Vagina (tissue), 2 donors: ENCODE results near the gene EPB41L2.

Source experiments
- POLR2A ChIP-seq, 2 donors: fragments of 450-650 bp; IDR thresholded peaks; one replicate each; pipeline ENCODE4 v1.6.1; 2017; ENCODE audit warnings: antibody characterized with exemption in 2 of 2, mild to moderate bottlenecking in 2 of 2, moderate library complexity in 2 of 2
- TF ChIP-seq, protein P1 (sequence below), 3 experiments: fragments of 450-650 bp in 2 of 3; fragments of 200-600 bp in 1 of 3; sonication (generic) in 1 of 3; IDR thresholded peaks; one replicate each; pipeline ENCODE4 v1.5.1; 2017 to 2019; ENCODE audit warnings: antibody characterized with exemption in 3 of 3, mild to moderate bottlenecking in 2 of 3, moderate library complexity in 2 of 3

DNA sequence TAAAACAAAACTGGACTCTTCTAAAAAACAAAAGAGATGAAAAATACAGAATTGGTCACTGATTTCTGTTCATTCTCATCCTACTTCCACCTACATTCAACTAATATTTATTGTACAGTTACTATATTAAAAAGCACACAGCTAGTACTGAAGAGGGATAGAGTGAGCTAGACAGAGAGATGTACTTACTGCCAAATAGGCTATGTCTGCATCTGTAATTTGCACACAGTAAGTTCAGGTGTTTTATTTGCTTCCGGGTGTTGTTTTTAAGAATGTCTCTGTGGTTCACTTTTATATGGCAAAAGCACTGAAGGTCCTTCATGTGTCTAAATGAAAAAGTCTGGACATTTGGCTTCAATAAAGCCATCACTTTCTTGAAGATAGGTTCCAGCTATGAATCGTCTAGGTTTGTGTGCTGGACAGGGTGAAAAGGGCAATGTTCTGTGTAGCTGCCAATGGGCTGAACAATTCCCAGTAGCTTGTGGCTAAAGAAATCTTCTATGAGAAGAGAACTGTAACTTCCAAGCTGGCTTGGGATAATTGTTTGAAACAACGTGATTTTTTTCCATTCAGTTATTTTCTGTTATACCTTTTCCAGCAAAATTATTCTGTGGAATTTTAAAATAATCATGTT lies 47.3 kb downstream of the EPB41L2 start:
- TF ChIP-seq, protein P1, sequence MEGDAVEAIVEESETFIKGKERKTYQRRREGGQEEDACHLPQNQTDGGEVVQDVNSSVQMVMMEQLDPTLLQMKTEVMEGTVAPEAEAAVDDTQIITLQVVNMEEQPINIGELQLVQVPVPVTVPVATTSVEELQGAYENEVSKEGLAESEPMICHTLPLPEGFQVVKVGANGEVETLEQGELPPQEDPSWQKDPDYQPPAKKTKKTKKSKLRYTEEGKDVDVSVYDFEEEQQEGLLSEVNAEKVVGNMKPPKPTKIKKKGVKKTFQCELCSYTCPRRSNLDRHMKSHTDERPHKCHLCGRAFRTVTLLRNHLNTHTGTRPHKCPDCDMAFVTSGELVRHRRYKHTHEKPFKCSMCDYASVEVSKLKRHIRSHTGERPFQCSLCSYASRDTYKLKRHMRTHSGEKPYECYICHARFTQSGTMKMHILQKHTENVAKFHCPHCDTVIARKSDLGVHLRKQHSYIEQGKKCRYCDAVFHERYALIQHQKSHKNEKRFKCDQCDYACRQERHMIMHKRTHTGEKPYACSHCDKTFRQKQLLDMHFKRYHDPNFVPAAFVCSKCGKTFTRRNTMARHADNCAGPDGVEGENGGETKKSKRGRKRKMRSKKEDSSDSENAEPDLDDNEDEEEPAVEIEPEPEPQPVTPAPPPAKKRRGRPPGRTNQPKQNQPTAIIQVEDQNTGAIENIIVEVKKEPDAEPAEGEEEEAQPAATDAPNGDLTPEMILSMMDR (IDR thresholded peaks at IDR 0.05) = no peak
- no peak for TF ChIP-seq POLR2A (IDR thresholded peaks at IDR 0.05)
